MM.1S (cell line): ENCODE measurements around the gene DAO.

Experiments
- DNase-seq: peaks from one replicate; pipeline ENCODE4 v3.0.0-alpha.2; 2015
- H2AFZ ChIP-seq: fragments of 300-600 bp; sonication (generic); 2 replicates; pipeline ENCODE4 v1.6.0; 2016; ENCODE audit warnings: antibody characterized with exemption, low read length
- H3F3A ChIP-seq: fragments of 300-600 bp; sonication (generic); 2 replicates; pipeline ENCODE4 v1.6.1; 2016; ENCODE audit warnings: mild to moderate bottlenecking, antibody characterized with exemption, low read length, moderate library complexity, mixed read lengths; ENCODE audit not compliant: insufficient read depth
- H3K27ac ChIP-seq: fragments of 300-600 bp; sonication (generic); 2 replicates; pipeline ENCODE4 v1.5.1; 2016; ENCODE audit warnings: mild to moderate bottlenecking, low read length
- H3K27me3 ChIP-seq: fragments of 300-600 bp; sonication (generic); replicated peaks from 2 replicates; pipeline ENCODE4 v1.6.0; 2016; ENCODE audit warnings: low read length; ENCODE audit not compliant: insufficient read depth
- H3K36me3 ChIP-seq: fragments of 300-600 bp; sonication (generic); replicated peaks from 2 replicates; pipeline ENCODE4 v1.6.1; 2016; ENCODE audit warnings: mild to moderate bottlenecking, low read length, mixed read lengths; ENCODE audit not compliant: insufficient read depth
- H3K4me1 ChIP-seq: fragments of 300-600 bp; sonication (generic); 2 replicates; pipeline ENCODE4 v1.6.1; 2016; ENCODE audit warnings: low read length, mixed read lengths
- H3K4me2 ChIP-seq: fragments of 300-600 bp; sonication (generic); 2 replicates; pipeline ENCODE4 v1.6.0; 2016; ENCODE audit warnings: low read depth, low read length
- H3K4me3 ChIP-seq: fragments of 300-600 bp; sonication (generic); 2 replicates; pipeline ENCODE4 v1.5.1; 2016; ENCODE audit warnings: low read length, mixed read lengths
- H3K79me2 ChIP-seq: fragments of 300-600 bp; sonication (generic); 2 replicates; pipeline ENCODE4 v1.6.1; 2016; ENCODE audit warnings: mixed run types, low read length, mixed read lengths
- H3K9ac ChIP-seq: fragments of 300-600 bp; sonication (generic); 2 replicates; pipeline ENCODE4 v1.6.1; 2016; ENCODE audit warnings: low read length, mixed read lengths
- H3K9me2 ChIP-seq: fragments of 300-600 bp; sonication (generic); replicated peaks from 2 replicates; pipeline ENCODE4 v1.6.1; 2016; ENCODE audit warnings: mild to moderate bottlenecking, low read length, mixed read lengths; ENCODE audit not compliant: insufficient read depth
- H3K9me3 ChIP-seq: fragments of 300-600 bp; sonication (generic); replicated peaks from 2 replicates; pipeline ENCODE4 v1.6.1; 2016; ENCODE audit warnings: mild to moderate bottlenecking, low read length, mixed read lengths; ENCODE audit not compliant: insufficient read depth
- H4K20me1 ChIP-seq: fragments of 300-600 bp; sonication (generic); 2 replicates; pipeline ENCODE4 v1.6.1; 2016; ENCODE audit warnings: mild to moderate bottlenecking, low read length, moderate library complexity, mixed read lengths; ENCODE audit not compliant: insufficient read depth
- CTCF ChIP-seq: fragments of 300-600 bp; sonication (generic); IDR thresholded peaks from 2 replicates; pipeline ENCODE4 v1.5.1; 2016; ENCODE audit warnings: antibody characterized with exemption, low read length, mixed read lengths
- EZH2 ChIP-seq: fragments of 300-600 bp; sonication (generic); optimal IDR thresholded peaks from 2 replicates; pipeline ENCODE3; 2017; ENCODE audit warnings: low read depth, mild to moderate bottlenecking, antibody characterized with exemption, low read length, mixed read lengths
- EZH2phosphoT487 ChIP-seq: fragments of 300-600 bp; sonication (generic); IDR thresholded peaks from 2 replicates; pipeline ENCODE4 v1.6.1; 2018; ENCODE audit warnings: antibody characterized with exemption, low read length

DAO gene

GRCh38 chr12:108933949-108934348, 54.1 kb downstream of the DAO start:
- H3K9me2 ChIP-seq, result no peaks in the 10 kb centered on the region
- H2AFZ ChIP-seq, result no peak overlapping the region
- H3K27ac ChIP-seq, result no peak overlapping the region
- TF ChIP-seq EZH2phosphoT487 (no peak), CTCF (no peak), EZH2 (no peak)
- no peaks in the 10 kb centered on the region for H3F3A ChIP-seq
- no peak overlapping the region for H3K4me3 ChIP-seq
- H3K36me3 ChIP-seq, result no peaks in the 10 kb centered on the region
- no peak overlapping the region for H3K9ac ChIP-seq
- H3K4me2 ChIP-seq, result no peak overlapping the region
- no peaks in the 10 kb centered on the region for H4K20me1 ChIP-seq
- H3K9me3 ChIP-seq, result no peaks in the 10 kb centered on the region
- DNase-seq, result no peak
- H3K4me1 ChIP-seq, result no peaks in the 10 kb centered on the region
- no peaks in the 10 kb centered on the region for H3K27me3 ChIP-seq
- H3K79me2 ChIP-seq, result no peaks in the 10 kb centered on the region

GRCh38 chr12:108935159-108935763, 55.4 kb downstream of the DAO start:
- Histone ChIP-seq H3K4me2 (no peak overlapping the region), H3K9me3 (no peaks in the 10 kb centered on the region), H3F3A (no peaks in the 10 kb centered on the region), H3K79me2 (no peaks in the 10 kb centered on the region), H3K9me2 (no peaks in the 10 kb centered on the region), H3K27ac (no peak overlapping the region), H4K20me1 (no peaks in the 10 kb centered on the region), H3K4me3 (no peak overlapping the region), H2AFZ (no peak overlapping the region), H3K9ac (no peak overlapping the region), H3K4me1 (no peaks in the 10 kb centered on the region), H3K27me3 (no peaks in the 10 kb centered on the region), H3K36me3 (no peaks in the 10 kb centered on the region)
- no peak for DNase-seq
- TF ChIP-seq EZH2, result no peak
- no peak for TF ChIP-seq CTCF
- TF ChIP-seq EZH2phosphoT487, result no peak

GRCh38 chr12:108938247-108938924, 58.5 kb downstream of the DAO start:
- Histone ChIP-seq H3K4me1 (no peaks in the 10 kb centered on the region), H3K36me3 (no peaks in the 10 kb centered on the region), H3K9me2 (no peaks in the 10 kb centered on the region), H3K9ac (no peak overlapping the region), H4K20me1 (no peaks in the 10 kb centered on the region), H3K9me3 (no peaks in the 10 kb centered on the region), H2AFZ (no peak overlapping the region), H3F3A (no peaks in the 10 kb centered on the region), H3K4me2 (no peak overlapping the region), H3K4me3 (no peak overlapping the region), H3K27ac (no peak overlapping the region), H3K27me3 (no peaks in the 10 kb centered on the region), H3K79me2 (no peaks in the 10 kb centered on the region)
- no peak for DNase-seq
- TF ChIP-seq EZH2phosphoT487 (no peak), EZH2 (no peak), CTCF (no peak)
